Activated T-cell treated with anti-CD3 and anti-CD28 coated beads, Interleukin-2, amount 50 U/mL, for 4 hours (primary cell): ENCODE measurements around the gene CDC34. TPM values are rescaled to one million over a fixed set of nuclear protein-coding genes. Genes with fewer than 3 reads are reported as not detected.
A peak's percentile ranks its signal among the peaks of the same experiment; 100 is the strongest.

Experiments used
- ATAC-seq, 2 donors: fragments of 200-7000 bp; cut with Tn5 transposase; one replicate each; pipeline ENCODE4 v1.10.0; 2021
- DNase-seq: peaks from one replicate; pipeline ENCODE4 v3.0.0-alpha.2; 2020
- H3K27me3 Mint-ChIP-seq: one replicate; pipeline ENCODE4 v1.8.0; 2021; ENCODE audit warnings: low read depth, mixed read lengths
- H3K36me3 Mint-ChIP-seq: one replicate; pipeline ENCODE4 v1.8.0; 2022; ENCODE audit warnings: mixed read lengths; ENCODE audit not compliant: insufficient read depth
- H3K4me1 Mint-ChIP-seq: one replicate; pipeline ENCODE4 v1.8.0; 2021; ENCODE audit warnings: low read depth, mixed read lengths
- H3K4me3 Mint-ChIP-seq: one replicate; pipeline ENCODE4 v1.8.0; 2021; ENCODE audit warnings: mild to moderate bottlenecking, moderate library complexity, mixed read lengths
- H3K9me3 Mint-ChIP-seq: one replicate; pipeline ENCODE4 v1.8.0; 2021; ENCODE audit warnings: mixed read lengths
- total RNA-seq, 3 donors: library from RNA; stranded (reverse); gene quantifications; one replicate each; pipeline ENCODE4 v1.2.1, GENCODE V29; 2021

The CDC34 gene
- total RNA-seq, 3 donors from 2014 or later, result 42.1 to 48.7 (median 45.7) TPM

DNA sequence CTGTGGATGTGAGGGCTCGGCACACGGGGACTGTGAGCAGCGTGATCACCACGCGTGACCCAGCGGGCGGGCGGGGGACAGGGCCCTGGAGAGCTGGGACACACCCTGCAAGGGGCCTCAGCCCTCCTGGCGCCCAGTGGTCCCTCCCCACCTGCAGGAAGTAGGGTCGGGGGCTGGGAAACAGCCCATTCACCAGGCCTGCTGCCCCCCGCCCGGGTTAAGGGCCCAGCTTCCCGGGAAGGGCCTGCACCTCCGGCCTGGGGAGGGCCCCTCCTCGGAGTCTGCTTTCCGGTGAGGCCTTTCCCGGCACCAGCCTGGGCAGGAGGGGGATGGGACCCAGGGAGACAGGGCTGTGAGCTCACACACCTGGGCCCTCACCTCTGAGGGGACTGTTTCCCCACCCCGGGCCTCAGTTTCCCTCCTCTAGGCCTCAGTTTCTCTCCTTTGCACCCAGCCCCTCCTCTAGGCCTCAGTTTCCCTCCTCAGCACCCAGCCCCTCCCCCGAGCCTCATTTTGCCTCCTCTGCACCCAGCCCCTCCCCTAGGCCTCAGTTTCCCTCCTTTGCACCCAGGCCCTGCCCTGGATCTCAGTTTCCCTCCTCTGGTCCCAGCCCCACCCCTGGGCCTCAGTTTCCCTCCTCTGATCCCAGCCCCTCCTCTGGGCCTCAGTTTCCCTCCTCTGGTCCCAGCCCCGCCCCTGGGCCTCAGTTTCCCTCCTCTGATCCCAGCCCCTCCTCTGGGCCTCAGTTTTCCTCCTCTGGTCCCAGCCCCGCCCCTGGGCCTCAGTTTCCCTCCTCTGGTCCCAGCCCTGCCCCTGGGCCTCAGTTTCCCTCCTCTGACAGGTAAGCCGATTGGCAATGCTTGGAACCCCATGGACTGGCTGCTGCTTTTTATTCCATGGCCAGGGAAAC is 37.1 kb upstream of the CDC34 start:
- no peak for DNase-seq
- H3K4me1 Mint-ChIP-seq, result peaks cover 2% of the 10 kb centered on the region
- H3K27me3 Mint-ChIP-seq, result peaks cover 18% of the 10 kb centered on the region
- no peak overlapping the region for H3K4me3 Mint-ChIP-seq
- ATAC-seq, result no peak
- H3K9me3 Mint-ChIP-seq, result no peaks in the 10 kb centered on the region
- no peaks in the 10 kb centered on the region for H3K36me3 Mint-ChIP-seq

DNA sequence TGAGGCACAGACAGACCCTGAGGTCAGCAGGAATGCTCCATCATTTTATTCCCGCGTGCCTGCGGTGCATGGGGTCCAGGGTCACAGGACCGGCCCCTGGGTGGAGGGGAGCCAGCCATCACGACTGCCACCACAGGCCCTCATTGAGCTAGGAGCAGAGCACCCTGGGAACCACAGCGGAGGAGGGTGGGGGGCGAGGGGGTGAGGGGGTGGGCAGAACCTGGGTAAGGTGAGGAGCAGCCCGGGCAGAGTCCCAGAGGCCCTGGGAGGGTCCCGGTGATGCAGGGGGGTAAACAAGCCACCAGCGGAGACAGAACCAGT is 36.5 kb upstream of the CDC34 start:
- peaks cover 2% of the 10 kb centered on the region for H3K4me1 Mint-ChIP-seq
- H3K27me3 Mint-ChIP-seq, result peaks cover 21% of the 10 kb centered on the region
- no peak for ATAC-seq
- no peaks in the 10 kb centered on the region for H3K9me3 Mint-ChIP-seq
- no peak overlapping the region for H3K4me3 Mint-ChIP-seq
- no peaks in the 10 kb centered on the region for H3K36me3 Mint-ChIP-seq
- no peak for DNase-seq

DNA sequence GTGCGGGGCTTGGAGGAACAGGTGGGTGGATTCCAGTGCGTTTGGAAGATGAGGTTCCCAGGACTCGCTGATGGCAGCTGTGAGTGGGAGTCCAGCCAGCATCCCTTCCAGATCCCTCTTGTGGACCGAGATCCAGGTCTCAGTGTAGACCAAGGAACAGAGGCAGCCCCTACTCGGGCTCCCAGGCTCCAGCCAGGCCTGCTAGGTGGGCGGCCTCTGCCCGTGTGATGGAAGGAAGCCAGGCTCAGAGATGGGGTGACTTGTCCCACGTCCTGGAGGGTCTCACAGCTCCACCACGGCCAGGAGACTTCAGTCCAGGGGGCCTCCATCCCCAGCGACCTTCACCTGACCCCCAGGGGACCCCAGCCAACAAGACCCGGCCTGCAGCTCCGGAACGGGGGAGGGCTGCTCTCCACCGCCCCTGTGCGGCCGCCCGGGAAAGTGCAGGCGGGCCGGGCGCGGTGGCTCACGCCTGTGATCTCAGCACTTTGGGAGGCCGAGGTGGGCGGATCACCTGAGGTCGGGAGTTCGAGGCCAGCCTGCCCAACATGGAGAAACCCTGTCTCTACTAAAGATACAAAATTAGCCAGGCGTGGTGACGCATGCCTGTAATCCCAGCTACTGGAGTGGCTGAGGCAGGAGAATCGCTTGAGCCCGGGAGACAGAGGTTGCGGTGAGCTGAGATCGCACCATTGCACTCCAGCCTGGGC is 36.0 kb upstream of the CDC34 start:
- Mint-ChIP-seq H3K4me1 (peaks cover 2% of the 10 kb centered on the region), H3K9me3 (no peaks in the 10 kb centered on the region), H3K36me3 (no peaks in the 10 kb centered on the region), H3K27me3 (peaks cover 21% of the 10 kb centered on the region), H3K4me3 (no peak overlapping the region)
- ATAC-seq (peak in 1 of 2 donors; percentile 34), DNase-seq (no peak)

DNA sequence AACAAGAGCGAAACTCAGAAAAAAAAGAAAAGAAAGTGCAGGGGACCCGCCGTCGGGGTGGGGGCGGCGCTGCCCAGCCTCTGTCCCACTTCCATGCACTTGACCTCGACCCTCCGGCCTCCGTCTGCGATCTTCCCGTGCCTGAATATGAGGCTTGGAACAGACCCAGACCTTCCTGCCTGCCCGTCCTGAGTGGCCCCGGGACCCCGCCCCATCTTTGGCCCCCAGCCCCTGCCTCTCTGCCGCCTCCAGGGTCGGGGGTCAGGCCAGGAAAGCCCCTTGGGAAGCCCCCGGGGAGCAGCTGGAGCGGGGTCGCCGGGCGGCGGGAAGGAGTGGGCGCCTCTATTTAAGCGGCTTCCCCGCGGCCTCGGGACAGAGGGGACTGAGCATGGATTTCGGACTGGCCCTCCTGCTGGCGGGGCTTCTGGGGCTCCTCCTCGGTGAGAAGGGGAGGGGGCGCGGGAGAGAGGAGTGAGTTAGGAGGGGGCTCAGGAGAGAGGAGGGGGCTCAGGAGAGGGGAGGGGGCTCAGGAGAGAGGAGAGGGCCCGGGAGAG is 35.4 kb upstream of the CDC34 start, which contains the start of gene MADCAM1:
Gene MADCAM1 (plus strand): TSS at position 375 of the 554 bp plus-strand sequence. CDS start 14 bp downstream, at position 389.
- peaks cover 2% of the 10 kb centered on the region for H3K4me1 Mint-ChIP-seq

DNA sequence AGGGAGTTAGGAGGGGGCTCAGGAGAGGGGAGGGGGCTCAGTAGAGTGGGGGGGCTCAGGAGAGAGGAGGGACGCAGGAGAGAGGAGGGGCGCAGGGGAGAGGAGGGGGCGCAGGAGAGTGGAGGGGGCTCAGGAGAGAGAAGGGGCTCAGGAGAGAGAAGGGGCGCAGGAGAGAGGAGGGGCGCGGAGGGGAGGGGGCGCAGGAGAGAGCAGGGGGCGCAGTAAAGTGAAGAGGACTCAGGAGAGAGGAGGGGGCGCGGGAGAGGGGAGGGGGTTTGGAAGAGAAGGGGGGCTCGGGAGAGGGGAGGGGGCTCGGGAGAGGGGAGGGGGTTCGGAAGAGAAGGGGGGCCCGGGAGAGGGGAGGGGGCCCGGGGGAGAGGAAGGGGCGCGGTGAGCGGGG is 34.6 kb upstream of the CDC34 start:
- peaks cover 21% of the 10 kb centered on the region for H3K27me3 Mint-ChIP-seq
- DNase-seq, result no peak
- H3K4me1 Mint-ChIP-seq, result peaks cover 2% of the 10 kb centered on the region
- no peaks in the 10 kb centered on the region for H3K9me3 Mint-ChIP-seq
- no peak overlapping the region for H3K4me3 Mint-ChIP-seq
- no peak for ATAC-seq
- H3K36me3 Mint-ChIP-seq, result no peaks in the 10 kb centered on the region

More for the DNA sequence above, 35.4 kb upstream of the CDC34 start, which contains the start of gene MADCAM1:
- ATAC-seq (no peak), DNase-seq (no peak)
- no peaks in the 10 kb centered on the region for H3K36me3 Mint-ChIP-seq
- H3K27me3 Mint-ChIP-seq, result peaks cover 21% of the 10 kb centered on the region
- H3K9me3 Mint-ChIP-seq, result no peaks in the 10 kb centered on the region
- no peak within 1 kb of the TSS for H3K4me3 Mint-ChIP-seq

DNA sequence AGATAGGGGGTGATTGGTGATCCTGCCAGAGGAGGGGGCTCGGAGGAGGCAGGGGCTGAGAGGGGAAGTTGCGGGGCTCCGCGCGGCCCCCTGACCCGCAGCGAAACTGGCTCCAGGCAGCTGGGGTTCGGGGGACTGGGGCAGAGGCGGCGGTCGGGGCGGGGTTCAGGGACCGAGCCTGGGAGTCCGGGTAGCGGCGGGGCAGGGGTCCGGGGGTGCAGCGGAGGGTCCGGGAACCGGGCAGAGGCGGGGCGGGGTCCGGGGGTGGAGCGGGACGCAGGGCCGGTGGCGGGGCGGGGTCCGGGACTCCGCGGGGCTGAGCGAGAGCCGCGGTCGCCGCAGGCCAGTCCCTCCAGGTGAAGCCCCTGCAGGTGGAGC is 34.1 kb upstream of the CDC34 start:
- H3K27me3 Mint-ChIP-seq, result peaks cover 21% of the 10 kb centered on the region
- peaks cover 2% of the 10 kb centered on the region for H3K4me1 Mint-ChIP-seq
- no peaks in the 10 kb centered on the region for H3K36me3 Mint-ChIP-seq
- DNase-seq (no peak), ATAC-seq (peak; percentile 28 to 31)
- H3K9me3 Mint-ChIP-seq, result no peaks in the 10 kb centered on the region
- no peak overlapping the region for H3K4me3 Mint-ChIP-seq

DNA sequence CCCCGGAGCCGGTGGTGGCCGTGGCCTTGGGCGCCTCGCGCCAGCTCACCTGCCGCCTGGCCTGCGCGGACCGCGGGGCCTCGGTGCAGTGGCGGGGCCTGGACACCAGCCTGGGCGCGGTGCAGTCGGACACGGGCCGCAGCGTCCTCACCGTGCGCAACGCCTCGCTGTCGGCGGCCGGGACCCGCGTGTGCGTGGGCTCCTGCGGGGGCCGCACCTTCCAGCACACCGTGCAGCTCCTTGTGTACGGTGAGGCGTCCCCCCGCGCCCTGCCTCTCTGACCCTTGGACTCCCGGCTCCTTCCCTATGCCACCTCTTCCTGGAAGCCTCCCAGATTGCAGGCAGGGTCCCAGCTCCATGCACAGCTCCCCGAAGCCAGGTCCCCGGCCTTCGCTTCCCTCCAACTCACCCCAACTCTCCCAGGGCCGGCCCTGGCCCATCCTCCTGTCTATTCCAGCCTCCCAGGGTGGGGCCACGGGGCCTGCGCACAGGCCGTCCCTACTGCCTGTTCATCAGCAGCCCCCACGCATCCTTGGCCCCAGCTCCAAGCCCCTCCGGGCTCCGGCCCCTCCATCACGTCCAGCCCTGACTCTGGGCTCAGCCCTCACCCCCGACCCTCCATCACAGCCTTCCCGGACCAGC is 33.6 kb upstream of the CDC34 start:
- no peaks in the 10 kb centered on the region for H3K36me3 Mint-ChIP-seq
- no peak overlapping the region for H3K4me3 Mint-ChIP-seq
- peaks cover 2% of the 10 kb centered on the region for H3K4me1 Mint-ChIP-seq
- no peaks in the 10 kb centered on the region for H3K9me3 Mint-ChIP-seq
- H3K27me3 Mint-ChIP-seq, result peaks cover 21% of the 10 kb centered on the region
- DNase-seq, result no peak
- peak; percentile 24 to 32 for ATAC-seq

DNA sequence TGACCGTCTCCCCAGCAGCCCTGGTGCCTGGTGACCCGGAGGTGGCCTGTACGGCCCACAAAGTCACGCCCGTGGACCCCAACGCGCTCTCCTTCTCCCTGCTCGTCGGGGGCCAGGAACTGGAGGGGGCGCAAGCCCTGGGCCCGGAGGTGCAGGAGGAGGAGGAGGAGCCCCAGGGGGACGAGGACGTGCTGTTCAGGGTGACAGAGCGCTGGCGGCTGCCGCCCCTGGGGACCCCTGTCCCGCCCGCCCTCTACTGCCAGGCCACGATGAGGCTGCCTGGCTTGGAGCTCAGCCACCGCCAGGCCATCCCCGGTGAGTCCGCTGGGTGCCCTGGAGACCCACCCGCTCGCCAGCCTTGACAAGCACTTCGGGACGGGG is 33.1 kb upstream of the CDC34 start:
- no peaks in the 10 kb centered on the region for H3K9me3 Mint-ChIP-seq
- H3K27me3 Mint-ChIP-seq, result peaks cover 21% of the 10 kb centered on the region
- DNase-seq (no peak), ATAC-seq (no peak)
- no peak overlapping the region for H3K4me3 Mint-ChIP-seq
- no peaks in the 10 kb centered on the region for H3K36me3 Mint-ChIP-seq
- H3K4me1 Mint-ChIP-seq, result peaks cover 2% of the 10 kb centered on the region

DNA sequence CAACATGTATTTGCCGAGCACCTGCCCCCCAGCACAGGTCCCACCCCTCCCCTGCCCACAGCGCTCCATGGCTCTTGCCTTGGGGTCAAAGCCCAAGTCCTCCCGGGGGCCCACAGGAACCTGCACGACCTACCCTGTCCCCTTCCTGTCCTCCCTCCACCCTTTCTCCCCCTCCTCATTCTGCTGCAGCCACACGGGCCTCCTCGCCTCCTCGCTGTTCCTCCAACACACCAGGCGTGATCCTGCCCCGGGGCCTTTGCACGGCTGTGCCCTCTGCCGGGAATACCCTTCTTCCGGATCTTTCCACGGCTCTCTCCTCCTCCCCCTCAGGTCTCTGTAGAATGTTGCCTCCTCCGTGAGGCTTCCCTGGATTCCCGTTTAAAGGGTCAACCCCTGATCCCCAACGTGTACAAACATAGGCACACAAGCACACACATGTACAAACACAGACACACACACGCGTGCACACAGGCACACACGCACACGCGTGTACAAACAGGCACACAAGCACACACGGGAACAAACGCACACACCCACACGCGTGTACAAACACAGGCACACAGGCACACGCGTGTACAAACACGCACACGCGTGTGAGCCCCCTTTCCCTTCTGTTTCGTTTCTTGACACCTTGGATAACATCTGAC is 32.5 kb upstream of the CDC34 start:
- H3K27me3 Mint-ChIP-seq, result peaks cover 18% of the 10 kb centered on the region
- DNase-seq, result no peak
- no peaks in the 10 kb centered on the region for H3K9me3 Mint-ChIP-seq
- no peak for ATAC-seq
- peaks cover 2% of the 10 kb centered on the region for H3K4me1 Mint-ChIP-seq
- H3K4me3 Mint-ChIP-seq, result no peak overlapping the region
- no peaks in the 10 kb centered on the region for H3K36me3 Mint-ChIP-seq

DNA sequence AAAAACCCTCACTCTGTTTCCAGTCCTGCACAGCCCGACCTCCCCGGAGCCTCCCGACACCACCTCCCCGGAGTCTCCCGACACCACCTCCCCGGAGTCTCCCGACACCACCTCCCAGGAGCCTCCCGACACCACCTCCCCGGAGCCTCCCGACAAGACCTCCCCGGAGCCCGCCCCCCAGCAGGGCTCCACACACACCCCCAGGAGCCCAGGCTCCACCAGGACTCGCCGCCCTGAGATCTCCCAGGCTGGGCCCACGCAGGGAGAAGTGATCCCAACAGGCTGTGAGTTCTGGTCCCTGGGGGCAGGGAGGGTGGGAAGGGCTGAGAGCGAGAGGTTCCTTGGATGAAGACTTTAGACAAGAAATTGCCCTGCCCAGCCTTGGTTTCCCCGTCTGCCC is 29.9 kb upstream of the CDC34 start:
- H3K36me3 Mint-ChIP-seq, result no peaks in the 10 kb centered on the region
- no peak for ATAC-seq

DNA sequence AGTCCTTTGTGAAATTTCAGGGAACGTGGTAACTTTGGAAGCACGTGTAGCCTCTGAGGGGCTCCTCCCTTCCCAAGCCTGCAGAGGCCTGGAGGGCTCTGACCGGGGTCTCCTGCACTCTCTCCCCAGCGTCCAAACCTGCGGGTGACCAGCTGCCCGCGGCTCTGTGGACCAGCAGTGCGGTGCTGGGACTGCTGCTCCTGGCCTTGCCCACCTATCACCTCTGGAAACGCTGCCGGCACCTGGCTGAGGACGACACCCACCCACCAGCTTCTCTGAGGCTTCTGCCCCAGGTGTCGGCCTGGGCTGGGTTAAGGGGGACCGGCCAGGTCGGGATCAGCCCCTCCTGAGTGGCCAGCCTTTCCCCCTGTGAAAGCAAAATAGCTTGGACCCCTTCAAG is 26.9 kb upstream of the CDC34 start:
- no peak for DNase-seq
- Mint-ChIP-seq H3K9me3 (no peaks in the 10 kb centered on the region), H3K27me3 (peaks cover 1% of the 10 kb centered on the region), H3K36me3 (no peaks in the 10 kb centered on the region), H3K4me1 (peaks cover 22% of the 10 kb centered on the region), H3K4me3 (no peak overlapping the region)
- ATAC-seq, result no peak

More for the DNA sequence above, 29.9 kb upstream of the CDC34 start:
- H3K27me3 Mint-ChIP-seq, result peaks cover 14% of the 10 kb centered on the region
- no peaks in the 10 kb centered on the region for H3K9me3 Mint-ChIP-seq
- H3K4me3 Mint-ChIP-seq, result no peak overlapping the region
- DNase-seq, result no peak
- H3K4me1 Mint-ChIP-seq, result peaks cover 10% of the 10 kb centered on the region

DNA sequence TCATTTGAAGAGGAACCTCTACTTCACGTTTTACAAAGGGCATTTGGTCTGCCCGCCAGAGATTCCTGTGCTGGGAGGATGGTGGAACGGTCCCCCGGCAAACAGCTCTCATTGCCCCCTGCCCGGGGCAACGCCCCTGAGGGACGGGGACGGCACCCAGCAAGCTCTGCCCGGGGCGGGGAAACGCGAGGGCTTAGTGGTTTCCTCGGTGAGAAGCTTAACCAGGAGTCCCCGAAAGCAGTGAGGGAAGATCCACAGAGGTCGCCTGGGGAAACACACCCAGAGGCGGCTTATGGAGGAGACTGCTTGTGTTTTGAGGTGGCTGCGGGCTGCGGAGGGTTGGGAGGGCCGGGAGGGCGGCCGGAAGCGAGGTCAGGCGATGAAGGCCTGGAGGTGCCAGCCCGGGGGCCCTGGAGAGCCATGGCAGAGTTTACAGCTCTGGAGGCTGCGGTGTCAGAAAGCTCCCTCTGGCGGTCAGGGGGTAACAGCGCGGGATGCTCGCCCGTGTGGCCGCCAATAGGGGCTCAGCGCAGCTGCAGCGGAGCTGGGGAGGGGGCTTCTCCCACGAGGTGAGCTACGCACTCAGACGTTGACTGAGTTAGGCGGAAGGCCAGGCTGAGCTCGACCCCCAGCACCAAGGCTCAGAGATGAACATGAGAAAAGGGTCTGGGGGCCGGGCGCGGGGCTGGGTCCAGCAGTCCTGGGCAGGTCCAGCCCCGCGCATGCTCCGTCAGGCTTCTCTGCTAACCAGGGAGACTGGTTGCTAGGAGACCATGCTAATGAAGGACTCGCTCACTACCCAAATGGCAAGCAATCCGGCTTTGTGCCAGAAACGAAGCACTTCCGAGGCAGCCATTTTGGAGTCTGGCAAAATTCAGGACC is 24.9 kb upstream of the CDC34 start:
- no peaks in the 10 kb centered on the region for H3K9me3 Mint-ChIP-seq
- DNase-seq (peak; percentile 86), ATAC-seq (peak; percentile 69 to 71)
- peak overlapping the region; percentile 86 for H3K4me3 Mint-ChIP-seq
- no peaks in the 10 kb centered on the region for H3K36me3 Mint-ChIP-seq
- no peaks in the 10 kb centered on the region for H3K27me3 Mint-ChIP-seq
- peaks cover 37% of the 10 kb centered on the region for H3K4me1 Mint-ChIP-seq
